Measurements from ENCODE around the gene TUBA4A.
"Not testable (repeated sequence)": the region's sequence is repeated elsewhere in the genome, so short reads cannot be mapped to it uniquely, and the experiment has no call there.

TUBA4A gene

GRCh38 chr2:219253753-219254589, at the start of gene TUBA4A:
TSS of gene TUBA4A (minus strand) at chr2:219253918. CDS start at chr2:219253858, 60 bp downstream.
- peak; percentile 84 to 88 for DNase-seq

- DNase-seq: no peak
These were observed 48.8 kb upstream of the TUBA4A start for GRCh38 chr2:219302412-219302968.

GRCh38 chr2:219300022-219300421, 46.3 kb upstream of the TUBA4A start:
- no peak for DNase-seq

- no peak for DNase-seq
These were observed 45.6 kb upstream of the TUBA4A start for GRCh38 chr2:219299372-219299760.

GRCh38 chr2:219298759-219299371, 45.1 kb upstream of the TUBA4A start:
- DNase-seq: peak; percentile 88 to 91

- no peak for DNase-seq
These were observed 44.2 kb upstream of the TUBA4A start for GRCh38 chr2:219297766-219298456.

- no peak for DNase-seq
These were observed 43.1 kb upstream of the TUBA4A start for GRCh38 chr2:219296631-219297391.

- no peak for DNase-seq
These were observed 42.4 kb upstream of the TUBA4A start for GRCh38 chr2:219296142-219296541.

GRCh38 chr2:219294356-219295351, 40.9 kb upstream of the TUBA4A start:
- DNase-seq: peak; percentile 84 to 85

- no peak for DNase-seq
These were observed 40.1 kb upstream of the TUBA4A start for GRCh38 chr2:219293736-219294231.

GRCh38 chr2:219292616-219293015, 38.9 kb upstream of the TUBA4A start:
- no peak for DNase-seq

- no peak for DNase-seq
These were observed 38.3 kb upstream of the TUBA4A start for GRCh38 chr2:219291910-219292490.

- no peak for DNase-seq
These were observed 37.7 kb upstream of the TUBA4A start for GRCh38 chr2:219291394-219291793.

- no peak for DNase-seq
These were observed 36.9 kb upstream of the TUBA4A start for GRCh38 chr2:219290381-219291171.

GRCh38 chr2:219289537-219290361, 36.0 kb upstream of the TUBA4A start:
- no peak for DNase-seq

- DNase-seq: no peak
These were observed 35.4 kb upstream of the TUBA4A start for GRCh38 chr2:219289195-219289536.

- DNase-seq: no peak
These were observed 34.0 kb upstream of the TUBA4A start for GRCh38 chr2:219287580-219288265.

- DNase-seq: not testable (repeated sequence)
These were observed 33.4 kb upstream of the TUBA4A start for GRCh38 chr2:219287116-219287440.
